ENCODE results near the gene ZNF576. TPM values are rescaled to one million over a fixed set of nuclear protein-coding genes. Genes with fewer than 3 reads are reported as not detected.
A peak's percentile ranks its signal among the peaks of the same experiment; 100 is the strongest.
"Not testable (repeated sequence)": the region's sequence is repeated elsewhere in the genome, so short reads cannot be mapped to it uniquely, and the experiment has no call there.

Gene ZNF576
- total RNA-seq, 1 donor from 2014 or later, result 13.8 TPM

DNA sequence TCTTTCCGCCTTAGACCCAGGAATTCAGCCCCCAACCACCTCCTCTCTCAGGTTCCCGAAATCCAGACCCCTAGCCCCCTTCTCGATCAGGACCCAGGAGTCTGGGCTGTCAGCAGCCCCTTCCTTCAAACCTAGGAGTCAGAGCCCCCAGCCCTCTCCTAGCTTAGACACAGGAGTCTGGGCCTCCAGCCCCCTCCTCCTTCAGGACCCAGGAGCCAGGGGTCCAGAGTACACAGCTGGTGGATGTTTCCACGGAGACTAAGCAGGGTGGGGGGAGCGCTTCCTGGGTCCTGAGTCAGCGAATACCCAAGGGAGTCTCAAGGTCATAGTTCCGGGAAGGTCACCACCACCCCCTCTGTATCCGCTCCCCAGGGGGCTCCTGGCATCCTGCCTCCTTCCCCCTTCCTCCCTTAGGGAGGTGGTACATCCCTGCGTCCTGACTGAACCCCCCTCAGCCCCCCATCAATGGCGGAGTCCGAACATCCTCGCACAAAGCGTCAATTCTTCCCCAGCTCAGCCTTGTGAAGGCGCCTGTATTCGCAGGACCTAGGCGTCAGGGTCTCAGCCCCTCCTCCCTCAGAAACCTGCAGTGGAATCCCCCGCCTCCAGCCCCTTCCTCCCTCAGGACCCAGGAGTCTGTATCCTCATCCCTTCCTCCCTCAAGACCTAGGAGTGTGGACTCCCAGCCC lies 38.6 kb downstream of the ZNF576 start:
- H3K9me3 ChIP-seq (ENCODE audit: insufficient read depth, low read depth, low read length), result no peaks in the 10 kb centered on the region
- no peak overlapping the region for H3K27ac ChIP-seq (ENCODE audit: low read depth, low read length)
- peak overlapping the region; percentile 80 for H3K4me3 Mint-ChIP-seq (ENCODE audit: unreplicated experiment)
- peak overlapping the region; percentile 95 for H3K27ac Mint-ChIP-seq (ENCODE audit: unreplicated experiment)
- peak overlapping the region; percentile 22 for H3K4me3 ChIP-seq (ENCODE audit: insufficient read depth, low read depth, low read length)
- no peaks in the 10 kb centered on the region for H3K79me2 ChIP-seq (ENCODE audit: insufficient read depth, low read length)
- TF ChIP-seq, protein P1, sequence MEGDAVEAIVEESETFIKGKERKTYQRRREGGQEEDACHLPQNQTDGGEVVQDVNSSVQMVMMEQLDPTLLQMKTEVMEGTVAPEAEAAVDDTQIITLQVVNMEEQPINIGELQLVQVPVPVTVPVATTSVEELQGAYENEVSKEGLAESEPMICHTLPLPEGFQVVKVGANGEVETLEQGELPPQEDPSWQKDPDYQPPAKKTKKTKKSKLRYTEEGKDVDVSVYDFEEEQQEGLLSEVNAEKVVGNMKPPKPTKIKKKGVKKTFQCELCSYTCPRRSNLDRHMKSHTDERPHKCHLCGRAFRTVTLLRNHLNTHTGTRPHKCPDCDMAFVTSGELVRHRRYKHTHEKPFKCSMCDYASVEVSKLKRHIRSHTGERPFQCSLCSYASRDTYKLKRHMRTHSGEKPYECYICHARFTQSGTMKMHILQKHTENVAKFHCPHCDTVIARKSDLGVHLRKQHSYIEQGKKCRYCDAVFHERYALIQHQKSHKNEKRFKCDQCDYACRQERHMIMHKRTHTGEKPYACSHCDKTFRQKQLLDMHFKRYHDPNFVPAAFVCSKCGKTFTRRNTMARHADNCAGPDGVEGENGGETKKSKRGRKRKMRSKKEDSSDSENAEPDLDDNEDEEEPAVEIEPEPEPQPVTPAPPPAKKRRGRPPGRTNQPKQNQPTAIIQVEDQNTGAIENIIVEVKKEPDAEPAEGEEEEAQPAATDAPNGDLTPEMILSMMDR (IDR thresholded peaks at IDR 0.05; ENCODE audit: insufficient read depth, low read depth, low read length), result no peak
- no peak for TF ChIP-seq EZH2 (IDR thresholded peaks at IDR 0.05; ENCODE audit: insufficient read depth, low read length)
- DNase-seq (ENCODE audit: low read depth), result no peak
- H4K20me1 ChIP-seq (ENCODE audit: insufficient read depth, low read length), result peaks cover 8% of the 10 kb centered on the region
- no peak for FAIRE-seq
- peaks cover 3% of the 10 kb centered on the region for H3K36me3 Mint-ChIP-seq (ENCODE audit: low read depth, unreplicated experiment)
- H2AFZ ChIP-seq (ENCODE audit: low read depth, low read length), result peak overlapping the region; percentile 61
- H3K9me3 Mint-ChIP-seq (ENCODE audit: unreplicated experiment), result peaks cover 3% of the 10 kb centered on the region
- H3K4me1 Mint-ChIP-seq (ENCODE audit: low read depth, unreplicated experiment), result peaks cover 7% of the 10 kb centered on the region
- peak overlapping the region; percentile 17 for H3K9ac ChIP-seq (ENCODE audit: low read length)
- peaks cover 22% of the 10 kb centered on the region for H3K4me1 ChIP-seq (ENCODE audit: insufficient read depth, low read length)
- H3K27me3 Mint-ChIP-seq (ENCODE audit: low read depth, unreplicated experiment), result no peaks in the 10 kb centered on the region
- H3K4me2 ChIP-seq (ENCODE audit: low read length), result peak overlapping the region; percentile 76
- peaks cover 12% of the 10 kb centered on the region for H3K27me3 ChIP-seq (ENCODE audit: insufficient read depth, low read length)
- no peaks in the 10 kb centered on the region for H3K36me3 ChIP-seq (ENCODE audit: insufficient read depth, low read length)

DNA sequence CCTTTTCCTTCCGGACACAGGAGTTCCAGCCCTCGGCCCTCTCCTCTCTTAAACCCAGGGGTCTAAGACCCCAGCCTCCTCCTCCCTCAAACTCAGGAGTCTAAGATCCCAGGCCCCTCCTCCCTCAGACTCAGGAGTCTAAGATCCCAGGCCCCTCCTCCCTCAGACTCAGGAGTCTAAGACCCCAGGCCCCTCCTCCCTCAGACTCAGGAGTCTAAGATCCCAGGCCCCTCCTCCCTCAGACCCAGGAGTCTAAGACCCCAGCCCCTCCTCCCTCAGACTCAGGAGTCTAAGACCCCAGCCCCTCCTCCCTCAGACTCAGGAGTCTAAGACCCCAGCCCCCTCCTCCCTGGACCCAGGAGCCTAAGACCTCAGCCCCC lies 39.2 kb downstream of the ZNF576 start:
- H3K4me3 ChIP-seq (ENCODE audit: insufficient read depth, low read depth, low read length); H3K9me3 ChIP-seq (ENCODE audit: insufficient read depth, low read depth, low read length); H3K79me2 ChIP-seq (ENCODE audit: insufficient read depth, low read length); H3K36me3 Mint-ChIP-seq (ENCODE audit: low read depth, unreplicated experiment); H3K36me3 ChIP-seq (ENCODE audit: insufficient read depth, low read length); H4K20me1 ChIP-seq (ENCODE audit: insufficient read depth, low read length); DNase-seq (ENCODE audit: low read depth); H3K4me1 Mint-ChIP-seq (ENCODE audit: low read depth, unreplicated experiment); H3K9me3 Mint-ChIP-seq (ENCODE audit: unreplicated experiment); FAIRE-seq; H3K27ac ChIP-seq (ENCODE audit: low read depth, low read length); H3K27me3 Mint-ChIP-seq (ENCODE audit: low read depth, unreplicated experiment): not testable (repeated sequence)
- peak overlapping the region; percentile 17 for H3K9ac ChIP-seq (ENCODE audit: low read length)
- H3K4me3 Mint-ChIP-seq (ENCODE audit: unreplicated experiment), result peak overlapping the region; percentile 80
- H2AFZ ChIP-seq (ENCODE audit: low read depth, low read length), result peak overlapping the region; percentile 61
- peak overlapping the region; percentile 76 for H3K4me2 ChIP-seq (ENCODE audit: low read length)
- peaks cover 26% of the 10 kb centered on the region for H3K4me1 ChIP-seq (ENCODE audit: insufficient read depth, low read length)
- H3K27ac Mint-ChIP-seq (ENCODE audit: unreplicated experiment), result peak overlapping the region; percentile 95
- H3K27me3 ChIP-seq (ENCODE audit: insufficient read depth, low read length), result peaks cover 14% of the 10 kb centered on the region

DNA sequence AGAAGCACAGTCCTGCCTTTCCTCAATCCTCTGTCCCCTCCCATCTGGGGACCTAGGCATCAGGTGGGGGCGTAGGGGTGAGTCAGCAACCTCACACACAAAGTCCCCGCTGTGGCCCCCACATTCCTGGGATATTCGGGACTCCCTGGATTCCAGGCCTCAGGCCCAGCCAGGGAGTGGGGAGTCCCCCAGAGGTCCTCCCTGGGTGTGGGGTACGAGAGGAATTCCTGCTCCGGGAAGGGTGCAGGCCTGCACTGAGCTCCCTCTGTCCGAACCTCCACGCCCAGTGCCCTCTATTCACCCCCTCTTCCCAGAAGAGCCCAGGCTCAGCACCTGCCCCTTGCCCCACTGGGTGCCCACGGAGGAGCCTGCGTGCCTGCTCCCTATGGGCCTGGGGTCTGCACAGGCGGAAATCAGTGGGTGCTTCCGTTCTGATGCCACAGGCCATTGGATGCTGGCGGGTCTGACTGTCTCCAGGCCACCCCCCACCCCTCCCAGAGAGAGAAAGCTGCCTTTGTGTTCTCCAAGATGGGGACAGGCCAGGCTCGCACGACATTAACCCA lies 39.8 kb downstream of the ZNF576 start:
- Histone ChIP-seq H3K27ac (ENCODE audit: low read depth, low read length) (peak overlapping the region; percentile 7), H3K4me1 (ENCODE audit: insufficient read depth, low read length) (peaks cover 26% of the 10 kb centered on the region), H3K27me3 (ENCODE audit: insufficient read depth, low read length) (peaks cover 14% of the 10 kb centered on the region), H3K4me3 (ENCODE audit: insufficient read depth, low read depth, low read length) (no peak overlapping the region), H3K36me3 (ENCODE audit: insufficient read depth, low read length) (no peaks in the 10 kb centered on the region), H2AFZ (ENCODE audit: low read depth, low read length) (no peak overlapping the region), H4K20me1 (ENCODE audit: insufficient read depth, low read length) (peaks cover 8% of the 10 kb centered on the region), H3K9me3 (ENCODE audit: insufficient read depth, low read depth, low read length) (no peaks in the 10 kb centered on the region), H3K4me2 (ENCODE audit: low read length) (peak overlapping the region; percentile 76), H3K9ac (ENCODE audit: low read length) (no peak overlapping the region), H3K79me2 (ENCODE audit: insufficient read depth, low read length) (no peaks in the 10 kb centered on the region)
- peak overlapping the region; percentile 45 for H3K4me3 Mint-ChIP-seq (ENCODE audit: unreplicated experiment)
- DNase-seq (ENCODE audit: low read depth) (peak; percentile 27), FAIRE-seq (no peak)
- TF ChIP-seq, protein P1 (IDR thresholded peaks at IDR 0.05; ENCODE audit: insufficient read depth, low read depth, low read length), result no peak
- TF ChIP-seq EZH2 (IDR thresholded peaks at IDR 0.05; ENCODE audit: insufficient read depth, low read length), result no peak
- peaks cover 7% of the 10 kb centered on the region for H3K4me1 Mint-ChIP-seq (ENCODE audit: low read depth, unreplicated experiment)
- peaks cover 3% of the 10 kb centered on the region for H3K9me3 Mint-ChIP-seq (ENCODE audit: unreplicated experiment)
- H3K27ac Mint-ChIP-seq (ENCODE audit: unreplicated experiment), result peak overlapping the region; percentile 95
- H3K36me3 Mint-ChIP-seq (ENCODE audit: low read depth, unreplicated experiment), result no peaks in the 10 kb centered on the region
- peaks cover 2% of the 10 kb centered on the region for H3K27me3 Mint-ChIP-seq (ENCODE audit: low read depth, unreplicated experiment)
